Liver (tissue), 9 donors: ENCODE results near the gene TAF5L. TPM values are rescaled to one million over a fixed set of nuclear protein-coding genes. Genes with fewer than 3 reads are reported as not detected.
"Not testable (repeated sequence)": the region's sequence is repeated elsewhere in the genome, so short reads cannot be mapped to it uniquely, and the experiment has no call there.

Source experiments
- DNase-seq: peaks from one replicate; pipeline ENCODE4 v3.0.0-alpha.2; 2017; ENCODE audit warnings: low spot score
- H3K27ac ChIP-seq, 2 donors: one replicate each; pipeline ENCODE4 v1.7.0; 2013; ENCODE audit warnings: inconsistent platforms in 2 of 2, low read length in 2 of 2, control low read depth in 1 of 2, low read depth in 1 of 2, mild to moderate bottlenecking in 1 of 2
- H3K27me3 ChIP-seq, 4 donors: one replicate each; pipeline versions ENCODE4 v1.6.1 to v1.7.0; 2013; ENCODE audit warnings: low read length in 3 of 4, inconsistent platforms in 1 of 4, mild to moderate bottlenecking in 1 of 4, moderate library complexity in 1 of 4; ENCODE audit not compliant: control insufficient read depth in 4 of 4, insufficient read depth in 4 of 4
- H3K36me3 ChIP-seq, 4 donors: one replicate each; pipeline versions ENCODE4 v1.6.1 to v1.7.0; 2013; ENCODE audit warnings: low read length in 3 of 4, mild to moderate bottlenecking in 3 of 4, low read depth in 1 of 4, moderate library complexity in 1 of 4; ENCODE audit not compliant: control insufficient read depth in 4 of 4, insufficient read depth in 3 of 4
- H3K4me1 ChIP-seq, 4 donors: one replicate each; pipeline versions ENCODE4 v1.6.1 to v1.7.0; 2013; ENCODE audit warnings: low read length in 3 of 4, mild to moderate bottlenecking in 3 of 4, moderate library complexity in 1 of 4; ENCODE audit not compliant: control insufficient read depth in 4 of 4, insufficient read depth in 4 of 4
- H3K4me3 ChIP-seq, 3 donors: one replicate each; pipeline versions ENCODE4 v1.6.1 to v1.7.0; 2013; ENCODE audit warnings: low read length in 3 of 3, control low read depth in 1 of 3, low read depth in 1 of 3, mild to moderate bottlenecking in 1 of 3
- H3K9ac ChIP-seq, 2 donors: one replicate each; pipeline ENCODE4 v1.7.0; 2013; ENCODE audit warnings: low read length in 2 of 2, mild to moderate bottlenecking in 2 of 2, moderate library complexity in 2 of 2, control low read depth in 1 of 2, low read depth in 1 of 2
- H3K9me3 ChIP-seq, 4 donors: one replicate each; pipeline versions ENCODE4 v1.6.1 to v1.7.0; 2013; ENCODE audit warnings: low read length in 3 of 4; ENCODE audit not compliant: control insufficient read depth in 4 of 4
- ATF3 ChIP-seq: IDR thresholded peaks from 2 replicates; pipeline ENCODE4 v1.6.1; 2016; ENCODE audit warnings: antibody characterized with exemption
- CTCF ChIP-seq: fragments of 150-350 bp; IDR thresholded peaks from 2 replicates; pipeline ENCODE4 v1.5.1; 2017; ENCODE audit warnings: improper control_type of control experiment, low read depth, low read length; ENCODE audit not compliant: missing input control
- EGR1 ChIP-seq, 2 donors: IDR thresholded peaks; 2 replicates each; pipeline ENCODE4 v1.6.1; 2016 to 2018; ENCODE audit warnings: antibody characterized with exemption in 2 of 2, low read depth in 2 of 2
- FOXA1 ChIP-seq: IDR thresholded peaks from 2 replicates; pipeline ENCODE4 v1.6.1; 2016; ENCODE audit warnings: antibody characterized with exemption
- FOXA2 ChIP-seq: IDR thresholded peaks from 2 replicates; pipeline ENCODE4 v1.6.1; 2016; ENCODE audit warnings: antibody characterized with exemption
- GABPA ChIP-seq, 2 donors: IDR thresholded peaks in 1 of 2; conservative IDR thresholded peaks in 1 of 2; 2 replicates each; pipeline ENCODE4 v1.6.1; 2016; ENCODE audit warnings: antibody characterized with exemption in 2 of 2, mild to moderate bottlenecking in 1 of 2, moderate library complexity in 1 of 2
- HNF4A ChIP-seq, 2 donors: conservative IDR thresholded peaks; 2 replicates each; pipeline ENCODE4 v1.6.1; 2016; ENCODE audit warnings: antibody characterized with exemption in 2 of 2, mild to moderate bottlenecking in 2 of 2
- HNF4G ChIP-seq: IDR thresholded peaks from 2 replicates; pipeline ENCODE4 v1.6.1; 2016; ENCODE audit warnings: antibody characterized with exemption
- JUND ChIP-seq, 2 donors: IDR thresholded peaks; 2 replicates each; pipeline ENCODE4 v1.6.1; 2016; ENCODE audit warnings: antibody characterized with exemption in 2 of 2
- MAX ChIP-seq: IDR thresholded peaks from 2 replicates; pipeline ENCODE4 v1.6.1; 2016; ENCODE audit warnings: antibody characterized with exemption
- NR2F2 ChIP-seq: IDR thresholded peaks from 2 replicates; pipeline ENCODE4 v1.6.1; 2016; ENCODE audit warnings: antibody characterized with exemption
- RAD21 ChIP-seq, 2 donors: IDR thresholded peaks; 2 replicates each; pipeline ENCODE4 v1.6.1; 2016; ENCODE audit warnings: antibody characterized with exemption in 2 of 2, mild to moderate bottlenecking in 2 of 2
- REST ChIP-seq: IDR thresholded peaks from 2 replicates; pipeline ENCODE4 v1.6.1; 2016; ENCODE audit warnings: antibody characterized with exemption, mild to moderate bottlenecking
- RXRA ChIP-seq, 2 donors: IDR thresholded peaks; 2 replicates each; pipeline ENCODE4 v1.6.1; 2017 to 2018; ENCODE audit warnings: antibody characterized with exemption in 2 of 2, mild to moderate bottlenecking in 1 of 2
- SP1 ChIP-seq: IDR thresholded peaks from 2 replicates; pipeline ENCODE4 v1.6.1; 2018; ENCODE audit warnings: antibody characterized with exemption, mild to moderate bottlenecking
- TAF1 ChIP-seq: conservative IDR thresholded peaks from 2 replicates; pipeline ENCODE4 v1.6.1; 2016; ENCODE audit warnings: antibody characterized with exemption, mild to moderate bottlenecking
- YY1 ChIP-seq: IDR thresholded peaks from 2 replicates; pipeline ENCODE4 v1.6.1; 2016; ENCODE audit warnings: antibody characterized with exemption, mild to moderate bottlenecking
- ZBTB33 ChIP-seq: IDR thresholded peaks from 2 replicates; pipeline ENCODE4 v1.6.1; 2016; ENCODE audit warnings: antibody characterized with exemption
- WGBS: extraction: QIAGEN DNeasy Blood & Tissue Kit; methylation state at CpG from one replicate; pipeline ENCODE4 v1.1.7; 2013; 5-methylcytosine and 5-hydroxymethylcytosine counted together
- polyA plus RNA-seq, 2 donors: library from polyadenylated mRNA; stranded (reverse) in 1 of 2; unstranded in 1 of 2; fragments of 200-250 nt in 1 of 2; fragments of >200 nt in 1 of 2; fragmentation: Nextera tagmentation in 1 of 2; extraction: Ambion mirVana in 1 of 2; gene quantifications; one replicate each; pipeline versions ENCODE4 v1.2.1 to v1.2.3, GENCODE V29; 2013 to 2015
- total RNA-seq, 2 donors: library from RNA; depleted of rRNA; stranded (reverse); fragments of >200 nt; gene quantifications; one replicate each; pipeline ENCODE4 v1.2.3, GENCODE V29; 2014
- donor health status: healthy.
- donor health status: healthy.
- donor health status: healthy.
- donor health status: healthy.
- donor health status: healthy.

Gene TAF5L
- total and polyA plus RNA-seq, 4 donors = 1.8 to 16.2 (median 10.4) TPM

- H3K27me3 ChIP-seq, DNase-seq, H3K9me3 ChIP-seq, H3K36me3 ChIP-seq: not testable (repeated sequence)
- peak in 1 of 2 donors; percentile 8 for TF ChIP-seq RXRA (IDR thresholded peaks at IDR 0.05)
- peaks cover 4 to 33% (median 13%) of the 10 kb centered on the region in 4 donors for H3K4me1 ChIP-seq
- H3K9ac ChIP-seq = peak overlapping the region; percentile 37 to 58
- H3K27ac ChIP-seq = peak overlapping the region; percentile 78 to 87
- H3K4me3 ChIP-seq = peak overlapping the region; percentile 82 to 93 (median 89)
- WGBS = 30% methylated on average over 20 of the region's 20 CpGs
Observed at GRCh38 chr1:229559336-229559801, 66.6 kb downstream of the TAF5L start.

- H3K27ac ChIP-seq = peak within 1 kb of the TSS; percentile 78 to 87
- H3K9ac ChIP-seq = peak within 1 kb of the TSS; percentile 75 to 85
- H3K27me3 ChIP-seq = no peaks in the 10 kb centered on the region
- H3K36me3 ChIP-seq = no peaks in the 10 kb centered on the region
- H3K9me3 ChIP-seq = no peaks in the 10 kb centered on the region
- H3K4me1 ChIP-seq = peaks cover 4 to 33% (median 13%) of the 10 kb centered on the region in 4 donors
- WGBS = under 1% methylated on average over 109 of the region's 109 CpGs
- DNase-seq = peak; percentile 98
- peak within 1 kb of the TSS; percentile 89 to 93 (median 90) for H3K4me3 ChIP-seq
- TF ChIP-seq RAD21 (IDR thresholded peaks at IDR 0.05) (peak; percentile 30 to 60), HNF4G (no peak), ATF3 (no peak), ZBTB33 (no peak), YY1 (peak; percentile 95), JUND (IDR thresholded peaks at IDR 0.05) (no peak), FOXA1 (peak; percentile 16), NR2F2 (no peak), SP1 (peak; percentile 64), GABPA (IDR thresholded peaks at IDR 0.05 in 1 of 2, conservative IDR thresholded peaks at IDR 0.05 in 1 of 2) (peak in 1 of 2 donors; percentile 76), FOXA2 (peak; percentile 23), MAX (peak; percentile 78), HNF4A (conservative IDR thresholded peaks at IDR 0.05) (no peak), REST (peak; percentile 59), EGR1 (IDR thresholded peaks at IDR 0.05; ENCODE audit: low read depth in 2 of 2) (peak in 1 of 2 donors; percentile 25), CTCF (peak; percentile 61), TAF1 (peak; percentile 79), RXRA (IDR thresholded peaks at IDR 0.05) (peak in 1 of 2 donors; percentile 13)
Observed at GRCh38 chr1:229558460-229559335, 67.2 kb downstream of the TAF5L start, which contains the start of gene ABCB10. Gene ABCB10, minus strand, starts transcription at chr1:229558707. Its CDS starts 55 bp downstream, at chr1:229558652.
